Ramos (cell line): ENCODE data around the gene DNAJC11.

ENCODE experiments used
- in situ Hi-C: fragments of 300-500 bp; cut with MboI; formaldehyde crosslinking; loops from one replicate; pipeline ENCODE4 v1.14.3; 2022; ENCODE audit warnings: low sequenced_read_pairs; ENCODE audit not compliant: unreplicated experiment

The DNAJC11 gene

GRCh38 chr1:6658359-6659060, 43.1 kb downstream of the DNAJC11 start:
- in situ Hi-C loops, result no loop called here

GRCh38 chr1:6657138-6657537, 44.5 kb downstream of the DNAJC11 start:
- in situ Hi-C loops, result no loop called here

GRCh38 chr1:6653436-6654290, 48.0 kb downstream of the DNAJC11 start:
- in situ Hi-C loops, result no loop called here

- in situ Hi-C loops, result no loop called here
Observed at GRCh38 chr1:6652986-6653385, 48.6 kb downstream of the DNAJC11 start.

- in situ Hi-C loops, result no loop called here
Observed at GRCh38 chr1:6651909-6652308, 49.7 kb downstream of the DNAJC11 start.

- in situ Hi-C loops, result loop anchor here (25.0 kb wide), 1 partner anchor 161 kb away; the partner anchor contains the start of gene PLEKHG5
Observed at GRCh38 chr1:6648556-6648955, 53.1 kb downstream of the DNAJC11 start.

GRCh38 chr1:6646499-6647148, 55.0 kb downstream of the DNAJC11 start:
- in situ Hi-C loops, result loop anchor here (25.0 kb wide), 1 partner anchor 159 kb away; the partner anchor contains the start of gene PLEKHG5

- in situ Hi-C loops, result loop anchor here (25.0 kb wide), 1 partner anchor 158 kb away; the partner anchor contains the start of gene PLEKHG5
Observed at GRCh38 chr1:6645018-6645417, 56.6 kb downstream of the DNAJC11 start.

GRCh38 chr1:6640867-6641266, 60.7 kb downstream of the DNAJC11 start:
- in situ Hi-C loops, result loop anchor here (25.0 kb wide), 1 partner anchor 154 kb away; the partner anchor contains the start of gene PLEKHG5

GRCh38 chr1:6638226-6638625, 63.4 kb downstream of the DNAJC11 start:
- in situ Hi-C loops, result loop anchor here (25.0 kb wide), 1 partner anchor 151 kb away; the partner anchor contains the start of gene PLEKHG5

GRCh38 chr1:6637770-6638169, 63.8 kb downstream of the DNAJC11 start:
- in situ Hi-C loops, result loop anchor here (25.0 kb wide), 1 partner anchor 150 kb away; the partner anchor contains the start of gene PLEKHG5

- in situ Hi-C loops, result loop anchor here (25.0 kb wide), 1 partner anchor 149 kb away; the partner anchor contains the start of gene PLEKHG5
Observed at GRCh38 chr1:6636778-6637177, 64.8 kb downstream of the DNAJC11 start.

- in situ Hi-C loops, result loop anchor here (25.0 kb wide), 1 partner anchor 149 kb away; the partner anchor contains the start of gene PLEKHG5
Observed at GRCh38 chr1:6635910-6636760, 65.5 kb downstream of the DNAJC11 start.

- in situ Hi-C loops, result loop anchor here (25.0 kb wide), 1 partner anchor 148 kb away; the partner anchor contains the start of gene PLEKHG5
Observed at GRCh38 chr1:6635161-6635909, 66.3 kb downstream of the DNAJC11 start.

- in situ Hi-C loops, result loop anchor here (25.0 kb wide), 1 partner anchor 147 kb away; the partner anchor contains the start of gene PLEKHG5
Observed at GRCh38 chr1:6634371-6635052, 67.1 kb downstream of the DNAJC11 start.

GRCh38 chr1:6632588-6633514, 68.8 kb downstream of the DNAJC11 start:
- in situ Hi-C loops, result loop anchor here (25.0 kb wide), 1 partner anchor 146 kb away; the partner anchor contains the start of gene PLEKHG5

GRCh38 chr1:6631058-6631457, 70.6 kb downstream of the DNAJC11 start:
- in situ Hi-C loops, result loop anchor here (25.0 kb wide), 1 partner anchor 144 kb away; the partner anchor contains the start of gene PLEKHG5
